HCT116 (cell line): ENCODE data around the gene OR51D1. TPM values are rescaled to one million over a fixed set of nuclear protein-coding genes. Genes with fewer than 3 reads are reported as not detected.

ENCODE experiments used
- ATAC-seq: fragments of 200-7000 bp; cut with Tn5 transposase; 2 replicates; pipeline ENCODE4 v1.9.1; 2020; ENCODE audit warnings: mild to moderate bottlenecking, moderate library complexity
- BruUV-seq: library from RNA; stranded (reverse); fragments of 400-500 nt; replicated peaks from 2 replicates; lab custom pipeline; 2021; lab: Mats Ljungman, UMichigan
- CTCF ChIA-PET: fragments of 300-600 bp; sonication (Branson Sonifier 250); formaldehyde crosslinking; loops from one replicate; lab custom pipeline; 2021; ENCODE audit warnings: antibody characterized with exemption; lab: Charles Lee
- POLR2A ChIA-PET: fragments of 300-600, 350-600 bp; sonication (Branson Sonifier 250); formaldehyde crosslinking; loops from one replicate; lab custom pipeline; 2021; ENCODE audit warnings: antibody characterized with exemption; lab: Charles Lee
- RAD21 ChIA-PET, 2 experiments: fragments of 300-600 bp; sonication (Branson Sonifier 250); formaldehyde crosslinking; loops; one replicate each; lab custom pipeline; 2023; ENCODE audit warnings: low total read pairs in 2 of 2; ENCODE audit not compliant: uncharacterized antibody in 2 of 2, unreplicated experiment in 2 of 2, low non-redundant PET in 1 of 2; lab: Charles Lee
- DNase-seq: peaks from one replicate; pipeline ENCODE4 v3.0.0-alpha.2; 2010; ENCODE audit warnings: low read depth, low spot score
- H2AFZ ChIP-seq: fragments of 200-600 bp; shearing (Covaris generic), sonication (generic); 2 replicates; pipeline ENCODE4 v1.6.1; 2017; ENCODE audit warnings: low read depth, mixed run types, mixed read lengths, antibody characterized with exemption, low read length; ENCODE audit not compliant: poor library complexity, severe bottlenecking
- H3K27ac ChIP-seq: 2 replicates; pipeline ENCODE4 v1.5.1; 2012; ENCODE audit warnings: low read depth, low read length
- H3K27me3 ChIP-seq: fragments of 200-600 bp; sonication (generic); 2 replicates; pipeline ENCODE4 v1.6.1; 2016; ENCODE audit warnings: mixed run types, low read length, mixed read lengths; ENCODE audit not compliant: insufficient read depth
- H3K36me3 ChIP-seq, 2 experiments: fragments of 200-500 bp in 1 of 2; fragments of 200-600 bp in 1 of 2; sonication (Bioruptor generic) in 1 of 2; sonication (generic) in 1 of 2; 2 replicates each; pipeline versions ENCODE4 v1.5.1 to v1.6.1; 2014 to 2016; ENCODE audit warnings: low read length in 2 of 2, inconsistent platforms in 1 of 2, mixed read lengths in 1 of 2, mixed run types in 1 of 2; ENCODE audit not compliant: insufficient read depth in 2 of 2, control insufficient read depth in 1 of 2
- H3K4me1 ChIP-seq, 2 experiments: fragments of 200-600 bp in 1 of 2; sonication (generic) in 1 of 2; 2 replicates each; pipeline versions ENCODE4 v1.5.1 to v1.6.1; 2012 to 2017; ENCODE audit warnings: low read length in 2 of 2, inconsistent platforms in 1 of 2, mild to moderate bottlenecking in 1 of 2, mixed read lengths in 1 of 2, mixed run types in 1 of 2, moderate library complexity in 1 of 2; ENCODE audit not compliant: insufficient read depth in 2 of 2, control insufficient read depth in 1 of 2
- H3K4me2 ChIP-seq: fragments of 200-600 bp; sonication (generic); 2 replicates; pipeline ENCODE4 v1.6.1; 2017; ENCODE audit warnings: mixed run types, low read length, mixed read lengths
- H3K4me3 ChIP-seq, 2 experiments: fragments of 200-600 bp in 1 of 2; sonication (generic) in 1 of 2; replicated peaks in 1 of 2; 2 replicates each; pipeline ENCODE4 v1.5.1; 2011 to 2016; ENCODE audit warnings: low read length in 2 of 2, control low read depth in 1 of 2, low read depth in 1 of 2, mild to moderate bottlenecking in 1 of 2, mixed read lengths in 1 of 2, mixed run types in 1 of 2
- H3K79me2 ChIP-seq: fragments of 200-600 bp; sonication (generic); 2 replicates; pipeline ENCODE4 v1.6.1; 2017; ENCODE audit warnings: mild to moderate bottlenecking, mixed run types, low read length, moderate library complexity, mixed read lengths; ENCODE audit not compliant: insufficient read depth
- H3K9ac ChIP-seq: fragments of 200-600 bp; sonication (generic); 2 replicates; pipeline ENCODE4 v1.6.1; 2016; ENCODE audit warnings: low read length, mixed read lengths
- H3K9me2 ChIP-seq: fragments of 200-600 bp; sonication (generic), shearing (Covaris generic); 2 replicates; pipeline ENCODE4 v1.6.1; 2017; ENCODE audit warnings: mixed run types, mild to moderate bottlenecking, moderate library complexity; ENCODE audit not compliant: insufficient read depth
- H3K9me3 ChIP-seq, 2 experiments: fragments of 200-500 bp in 1 of 2; fragments of 200-600 bp in 1 of 2; sonication (Bioruptor generic) in 1 of 2; sonication (generic) in 1 of 2; 2 replicates each; pipeline ENCODE4 v1.6.1; 2014 to 2017; ENCODE audit warnings: low read length in 2 of 2, mixed read lengths in 2 of 2, inconsistent platforms in 1 of 2, low read depth in 1 of 2, mild to moderate bottlenecking in 1 of 2, mixed run types in 1 of 2, moderate library complexity in 1 of 2; ENCODE audit not compliant: control insufficient read depth in 1 of 2, insufficient read depth in 1 of 2
- H4K20me1 ChIP-seq: fragments of 200-600 bp; sonication (generic), shearing (Covaris generic); 2 replicates; pipeline ENCODE4 v1.6.1; 2017; ENCODE audit warnings: mixed run types, mild to moderate bottlenecking, moderate library complexity; ENCODE audit not compliant: insufficient read depth
- CBX3 ChIP-seq: IDR thresholded peaks from 2 replicates; pipeline ENCODE4 v1.6.1; 2012; ENCODE audit warnings: low read depth
- ELF1 ChIP-seq: IDR thresholded peaks from 2 replicates; pipeline ENCODE4 v1.6.1; 2012; ENCODE audit warnings: low read depth, borderline replicate concordance
- EZH2phosphoT487 ChIP-seq: fragments of 200-600 bp; IDR thresholded peaks from 2 replicates; pipeline ENCODE4 v1.6.1; 2018; ENCODE audit warnings: antibody characterized with exemption, borderline replicate concordance
- JUND ChIP-seq: IDR thresholded peaks from 2 replicates; pipeline ENCODE4 v1.6.1; 2012
- POLR2AphosphoS5 ChIP-seq: IDR thresholded peaks from 2 replicates; pipeline ENCODE4 v1.6.1; 2011; ENCODE audit warnings: mild to moderate bottlenecking, low read depth, low read length, moderate library complexity
- RAD21 ChIP-seq: IDR thresholded peaks from 2 replicates; pipeline ENCODE4 v1.6.1; 2012; ENCODE audit warnings: low read depth, mild to moderate bottlenecking
- ZFX ChIP-seq: fragments of 450-650 bp; IDR thresholded peaks from 2 replicates; pipeline ENCODE4 v1.6.1; 2017
- ZNF274 ChIP-seq: fragments of 200-500 bp; sonication (Bioruptor generic); IDR thresholded peaks from 2 replicates; pipeline ENCODE4 v1.6.1; 2014; ENCODE audit warnings: mild to moderate bottlenecking, low read depth, low read length, inconsistent platforms
- intact Hi-C: fragments of 100-400 bp; cut with micrococcal nuclease; formaldehyde crosslinking; loops from 2 replicates; pipeline ENCODE4 v1.10.0; 2022
- total RNA-seq: library from RNA; stranded (reverse); gene quantifications from one replicate; pipeline ENCODE4 v1.2.1, GENCODE V29; 2021; ENCODE audit not compliant: unreplicated experiment
- TF ChIP-seq, protein P1 (sequence below): IDR thresholded peaks from 2 replicates; pipeline ENCODE4 v1.6.1; 2012
- TF ChIP-seq, protein P2 (sequence below), 3 experiments: fragments of 200-600 bp in 1 of 3; sonication (generic) in 1 of 3; IDR thresholded peaks in 2 of 3; conservative IDR thresholded peaks in 1 of 3; 2 replicates each; pipeline ENCODE4 v1.5.1; 2012 to 2017; ENCODE audit warnings: low read depth in 2 of 3, low read length in 2 of 3, antibody characterized with exemption in 1 of 3, borderline replicate concordance in 1 of 3, control low read depth in 1 of 3, mild to moderate bottlenecking in 1 of 3, mixed read lengths in 1 of 3, mixed run types in 1 of 3, moderate library complexity in 1 of 3; ENCODE audit not compliant: insufficient read depth in 1 of 3
- TF ChIP-seq, protein P3 (sequence below): IDR thresholded peaks from 2 replicates; pipeline ENCODE4 v1.6.1; 2011; ENCODE audit warnings: mild to moderate bottlenecking, low read length, moderate library complexity; ENCODE audit not compliant: insufficient replicate concordance; ENCODE audit errors: extremely low read depth
- TF ChIP-seq, protein P4 (sequence below): IDR thresholded peaks from 2 replicates; pipeline ENCODE4 v1.6.1; 2012; ENCODE audit warnings: low read depth
- TF ChIP-seq, protein P5 (sequence below): IDR thresholded peaks from 2 replicates; pipeline ENCODE4 v1.6.1; 2012

Gene OR51D1
- total RNA-seq, 1 experiment from 2014 or later, result not detected

DNA sequence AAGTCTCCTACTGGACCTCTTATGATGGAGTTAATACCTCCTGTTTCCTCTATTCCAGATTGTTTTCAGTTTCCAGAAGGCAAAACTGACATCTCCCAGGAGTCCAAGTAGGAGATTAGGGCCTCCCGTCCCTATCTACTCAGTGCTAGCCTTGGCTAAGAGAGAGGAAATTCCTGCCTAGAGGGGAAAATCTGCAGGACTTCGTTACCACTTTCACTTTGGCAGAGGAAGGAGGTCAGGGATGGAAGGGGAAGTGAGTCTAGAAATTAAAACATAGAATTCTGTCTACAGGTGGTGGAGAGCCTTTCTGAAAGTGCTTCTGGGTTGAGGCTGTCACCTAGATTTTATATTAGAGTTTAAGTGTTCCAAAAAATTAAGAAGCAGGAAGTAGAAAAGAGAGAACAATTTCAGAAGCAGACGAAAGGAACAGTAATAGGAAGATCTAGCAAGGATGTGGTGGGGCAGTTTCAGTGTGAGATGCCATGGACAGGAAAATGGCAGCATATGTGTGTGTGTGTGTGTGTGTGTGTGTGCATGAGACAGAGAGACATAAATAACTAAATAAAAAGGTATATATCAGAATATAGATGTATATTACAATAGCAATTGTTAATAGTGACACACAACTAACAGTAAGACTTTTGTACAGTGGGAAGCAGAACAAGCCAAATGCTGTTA lies 26.9 kb upstream of the OR51D1 start:
- DNase-seq (no peak), ATAC-seq (no peak)
- no TSS peak for BruUV-seq
- H3K4me3 ChIP-seq, result no peak overlapping the region
- H3K27ac ChIP-seq, result no peak overlapping the region
- peaks cover 0 to 15% of the 10 kb centered on the region in 2 experiments; a peak in 2 of 4 replicates for H3K4me1 ChIP-seq
- POLR2A ChIA-PET, result no interaction called here
- peak overlapping the region; percentile 63 for H2AFZ ChIP-seq
- intact Hi-C loops, result loop anchor here (10.0 kb wide), 1 partner anchor 774 kb away; the partner anchor contains the start of gene OR51M1
- peaks cover 4% of the 10 kb centered on the region; the same call in 1 of the 2 replicates for H3K79me2 ChIP-seq
- RAD21 ChIA-PET, result no interaction called here
- H3K9me2 ChIP-seq, result no peaks in the 10 kb centered on the region
- no peaks in the 10 kb centered on the region for H4K20me1 ChIP-seq
- TF ChIP-seq ZNF274 (no peak), ELF1 (no peak), POLR2AphosphoS5 (no peak), CBX3 (no peak), RAD21 (no peak), ZFX (no peak), EZH2phosphoT487 (no peak), JUND (no peak)
- TF ChIP-seq, protein P1, sequence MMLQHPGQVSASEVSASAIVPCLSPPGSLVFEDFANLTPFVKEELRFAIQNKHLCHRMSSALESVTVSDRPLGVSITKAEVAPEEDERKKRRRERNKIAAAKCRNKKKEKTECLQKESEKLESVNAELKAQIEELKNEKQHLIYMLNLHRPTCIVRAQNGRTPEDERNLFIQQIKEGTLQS, result no peak
- TF ChIP-seq, protein P2, sequence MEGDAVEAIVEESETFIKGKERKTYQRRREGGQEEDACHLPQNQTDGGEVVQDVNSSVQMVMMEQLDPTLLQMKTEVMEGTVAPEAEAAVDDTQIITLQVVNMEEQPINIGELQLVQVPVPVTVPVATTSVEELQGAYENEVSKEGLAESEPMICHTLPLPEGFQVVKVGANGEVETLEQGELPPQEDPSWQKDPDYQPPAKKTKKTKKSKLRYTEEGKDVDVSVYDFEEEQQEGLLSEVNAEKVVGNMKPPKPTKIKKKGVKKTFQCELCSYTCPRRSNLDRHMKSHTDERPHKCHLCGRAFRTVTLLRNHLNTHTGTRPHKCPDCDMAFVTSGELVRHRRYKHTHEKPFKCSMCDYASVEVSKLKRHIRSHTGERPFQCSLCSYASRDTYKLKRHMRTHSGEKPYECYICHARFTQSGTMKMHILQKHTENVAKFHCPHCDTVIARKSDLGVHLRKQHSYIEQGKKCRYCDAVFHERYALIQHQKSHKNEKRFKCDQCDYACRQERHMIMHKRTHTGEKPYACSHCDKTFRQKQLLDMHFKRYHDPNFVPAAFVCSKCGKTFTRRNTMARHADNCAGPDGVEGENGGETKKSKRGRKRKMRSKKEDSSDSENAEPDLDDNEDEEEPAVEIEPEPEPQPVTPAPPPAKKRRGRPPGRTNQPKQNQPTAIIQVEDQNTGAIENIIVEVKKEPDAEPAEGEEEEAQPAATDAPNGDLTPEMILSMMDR (IDR thresholded peaks at IDR 0.05 in 2 of 3, conservative IDR thresholded peaks at IDR 0.05 in 1 of 3; ENCODE audit: borderline replicate concordance in 1 of 3, insufficient read depth in 1 of 3, low read depth in 2 of 3, low read length in 2 of 3), result no peak
- TF ChIP-seq, protein P3, sequence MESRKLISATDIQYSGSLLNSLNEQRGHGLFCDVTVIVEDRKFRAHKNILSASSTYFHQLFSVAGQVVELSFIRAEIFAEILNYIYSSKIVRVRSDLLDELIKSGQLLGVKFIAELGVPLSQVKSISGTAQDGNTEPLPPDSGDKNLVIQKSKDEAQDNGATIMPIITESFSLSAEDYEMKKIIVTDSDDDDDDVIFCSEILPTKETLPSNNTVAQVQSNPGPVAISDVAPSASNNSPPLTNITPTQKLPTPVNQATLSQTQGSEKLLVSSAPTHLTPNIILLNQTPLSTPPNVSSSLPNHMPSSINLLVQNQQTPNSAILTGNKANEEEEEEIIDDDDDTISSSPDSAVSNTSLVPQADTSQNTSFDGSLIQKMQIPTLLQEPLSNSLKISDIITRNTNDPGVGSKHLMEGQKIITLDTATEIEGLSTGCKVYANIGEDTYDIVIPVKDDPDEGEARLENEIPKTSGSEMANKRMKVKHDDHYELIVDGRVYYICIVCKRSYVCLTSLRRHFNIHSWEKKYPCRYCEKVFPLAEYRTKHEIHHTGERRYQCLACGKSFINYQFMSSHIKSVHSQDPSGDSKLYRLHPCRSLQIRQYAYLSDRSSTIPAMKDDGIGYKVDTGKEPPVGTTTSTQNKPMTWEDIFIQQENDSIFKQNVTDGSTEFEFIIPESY, result no peak
- TF ChIP-seq, protein P4, sequence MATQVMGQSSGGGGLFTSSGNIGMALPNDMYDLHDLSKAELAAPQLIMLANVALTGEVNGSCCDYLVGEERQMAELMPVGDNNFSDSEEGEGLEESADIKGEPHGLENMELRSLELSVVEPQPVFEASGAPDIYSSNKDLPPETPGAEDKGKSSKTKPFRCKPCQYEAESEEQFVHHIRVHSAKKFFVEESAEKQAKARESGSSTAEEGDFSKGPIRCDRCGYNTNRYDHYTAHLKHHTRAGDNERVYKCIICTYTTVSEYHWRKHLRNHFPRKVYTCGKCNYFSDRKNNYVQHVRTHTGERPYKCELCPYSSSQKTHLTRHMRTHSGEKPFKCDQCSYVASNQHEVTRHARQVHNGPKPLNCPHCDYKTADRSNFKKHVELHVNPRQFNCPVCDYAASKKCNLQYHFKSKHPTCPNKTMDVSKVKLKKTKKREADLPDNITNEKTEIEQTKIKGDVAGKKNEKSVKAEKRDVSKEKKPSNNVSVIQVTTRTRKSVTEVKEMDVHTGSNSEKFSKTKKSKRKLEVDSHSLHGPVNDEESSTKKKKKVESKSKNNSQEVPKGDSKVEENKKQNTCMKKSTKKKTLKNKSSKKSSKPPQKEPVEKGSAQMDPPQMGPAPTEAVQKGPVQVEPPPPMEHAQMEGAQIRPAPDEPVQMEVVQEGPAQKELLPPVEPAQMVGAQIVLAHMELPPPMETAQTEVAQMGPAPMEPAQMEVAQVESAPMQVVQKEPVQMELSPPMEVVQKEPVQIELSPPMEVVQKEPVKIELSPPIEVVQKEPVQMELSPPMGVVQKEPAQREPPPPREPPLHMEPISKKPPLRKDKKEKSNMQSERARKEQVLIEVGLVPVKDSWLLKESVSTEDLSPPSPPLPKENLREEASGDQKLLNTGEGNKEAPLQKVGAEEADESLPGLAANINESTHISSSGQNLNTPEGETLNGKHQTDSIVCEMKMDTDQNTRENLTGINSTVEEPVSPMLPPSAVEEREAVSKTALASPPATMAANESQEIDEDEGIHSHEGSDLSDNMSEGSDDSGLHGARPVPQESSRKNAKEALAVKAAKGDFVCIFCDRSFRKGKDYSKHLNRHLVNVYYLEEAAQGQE, result no peak
- TF ChIP-seq, protein P5, sequence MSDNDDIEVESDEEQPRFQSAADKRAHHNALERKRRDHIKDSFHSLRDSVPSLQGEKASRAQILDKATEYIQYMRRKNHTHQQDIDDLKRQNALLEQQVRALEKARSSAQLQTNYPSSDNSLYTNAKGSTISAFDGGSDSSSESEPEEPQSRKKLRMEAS, result no peak
- no peaks in the 10 kb centered on the region for H3K36me3 ChIP-seq
- H3K9ac ChIP-seq, result no peak overlapping the region
- CTCF ChIA-PET, result no interaction called here
- H3K27me3 ChIP-seq, result peaks cover 5% of the 10 kb centered on the region; the same call in 1 of the 2 replicates
- H3K4me2 ChIP-seq, result peak overlapping the region; percentile 25; the same call in 1 of the 2 replicates
- no peaks in the 10 kb centered on the region for H3K9me3 ChIP-seq
